ELF-1 (cell line): ENCODE data around the gene SUGCT.
"Not testable (repeated sequence)": the region's sequence is repeated elsewhere in the genome, so short reads cannot be mapped to it uniquely, and the experiment has no call there.

Experiments
- DNase-seq: peaks from one replicate; pipeline ENCODE4 v3.0.0-alpha.2; 2016; ENCODE audit warnings: low read depth, low spot score

The SUGCT gene

GRCh38 chr7:40200791-40201190, 66.0 kb downstream of the SUGCT start:
- DNase-seq, result no peak

GRCh38 chr7:40202851-40203250, 68.0 kb downstream of the SUGCT start:
- no peak for DNase-seq

GRCh38 chr7:40204581-40204980, 69.8 kb downstream of the SUGCT start:
- no peak for DNase-seq

DNA sequence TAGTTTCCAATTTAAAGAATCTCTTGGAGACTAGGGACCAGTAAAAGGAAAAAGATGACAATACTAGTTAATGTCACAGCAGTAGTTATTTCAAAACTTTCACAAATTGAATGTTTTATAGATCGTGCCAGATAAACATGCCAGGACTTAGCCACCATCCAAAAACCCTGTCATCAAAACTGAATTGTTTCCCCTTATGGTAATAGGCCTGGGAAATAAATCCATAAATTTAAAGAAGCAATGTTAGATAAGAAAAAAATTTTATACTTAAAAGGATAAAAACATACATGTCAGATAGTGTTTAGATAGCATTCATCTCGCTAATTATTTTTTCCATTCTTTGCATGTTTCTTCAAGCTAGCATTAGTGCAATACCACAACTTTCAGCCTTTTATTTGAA, 71.2 kb downstream of the SUGCT start:
- no peak for DNase-seq

GRCh38 chr7:40211276-40212003, 76.6 kb downstream of the SUGCT start:
- DNase-seq, result peak; percentile 6

DNA sequence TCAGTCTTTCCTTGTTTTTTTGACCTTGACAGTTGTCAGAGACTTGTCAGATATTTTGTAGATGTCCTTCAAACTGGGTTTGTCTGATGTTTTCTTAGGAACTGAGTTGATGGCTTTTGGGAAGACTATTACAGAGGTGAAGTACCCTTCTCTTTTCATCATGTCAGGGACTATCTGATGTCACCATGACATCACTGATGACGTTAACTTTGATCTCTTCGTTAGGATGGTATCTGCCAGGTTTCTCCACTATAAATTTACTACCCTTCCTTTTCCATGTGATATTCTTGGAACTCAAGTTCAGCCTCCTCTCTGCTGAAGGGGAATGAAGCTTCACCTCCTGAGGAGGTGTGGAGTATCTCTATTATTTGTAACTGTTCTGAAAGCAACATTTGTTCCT, 78.5 kb downstream of the SUGCT start:
- no peak for DNase-seq

GRCh38 chr7:40213856-40214255, 79.1 kb downstream of the SUGCT start:
- no peak for DNase-seq

DNA sequence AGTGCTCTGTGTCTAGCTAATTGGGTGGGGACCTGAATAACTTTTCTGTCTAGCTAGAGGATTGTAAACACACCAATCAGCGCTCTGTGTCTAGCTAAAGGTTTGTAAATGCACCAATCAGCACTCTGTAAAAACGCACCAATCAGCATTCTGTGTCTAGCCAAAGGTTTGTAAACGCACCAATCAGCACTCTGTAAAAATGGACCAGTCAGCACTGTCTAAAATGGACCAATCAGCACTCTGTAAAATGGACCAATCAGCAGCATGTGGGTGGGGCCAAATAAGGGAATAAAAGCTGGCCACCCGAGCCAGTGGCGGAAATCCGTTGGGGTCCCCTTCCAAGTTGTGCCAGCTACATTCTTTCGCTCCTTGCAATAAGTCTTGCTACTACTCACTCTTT, 83.8 kb downstream of the SUGCT start:
- not testable (repeated sequence) for DNase-seq

GRCh38 chr7:40219917-40220316, 85.1 kb downstream of the SUGCT start:
- no peak for DNase-seq

- DNase-seq, result no peak
Measured at GRCh38 chr7:40220421-40220911, 85.7 kb downstream of the SUGCT start.

- no peak for DNase-seq
Measured at GRCh38 chr7:40221836-40222235, 87.0 kb downstream of the SUGCT start.

- DNase-seq, result no peak
Measured at GRCh38 chr7:40223451-40224127, 88.8 kb downstream of the SUGCT start.

GRCh38 chr7:40230101-40230500, 95.3 kb downstream of the SUGCT start:
- no peak for DNase-seq

- no peak for DNase-seq
Measured at GRCh38 chr7:40231796-40232195, 97.0 kb downstream of the SUGCT start.

DNA sequence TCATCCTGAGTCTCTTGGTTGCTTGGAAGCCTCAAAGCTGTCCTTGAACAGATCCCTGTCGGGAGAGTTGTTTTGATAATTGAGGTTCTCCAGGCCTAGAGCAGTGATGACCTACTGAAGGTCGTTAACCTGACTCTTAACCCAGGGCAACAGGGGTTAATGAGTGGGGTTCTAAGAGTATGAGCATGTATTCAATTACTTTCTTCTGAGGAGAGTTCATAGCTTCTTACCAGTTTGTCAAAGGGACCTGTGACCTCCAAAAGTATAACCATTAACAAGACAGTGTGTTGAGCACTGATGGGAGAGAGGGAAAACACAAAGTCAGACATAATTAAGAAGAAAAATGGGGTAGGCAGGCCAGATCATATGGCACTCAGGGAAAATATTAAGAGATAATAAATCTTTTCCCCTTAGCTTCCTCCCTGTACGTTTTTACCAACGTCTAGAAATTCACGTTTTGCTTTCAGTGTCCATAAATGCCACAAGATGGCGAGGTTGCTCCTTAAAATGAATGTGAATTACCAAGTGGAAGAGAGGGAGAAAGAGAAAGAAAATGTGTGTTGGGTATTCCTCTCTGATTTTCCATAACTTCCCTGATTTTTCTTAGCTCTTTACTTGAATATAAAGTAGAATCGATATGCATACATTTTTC, 97.6 kb downstream of the SUGCT start:
- DNase-seq, result peak; percentile 2

GRCh38 chr7:40234046-40234445, 99.2 kb downstream of the SUGCT start:
- peak; percentile 4 for DNase-seq

DNA sequence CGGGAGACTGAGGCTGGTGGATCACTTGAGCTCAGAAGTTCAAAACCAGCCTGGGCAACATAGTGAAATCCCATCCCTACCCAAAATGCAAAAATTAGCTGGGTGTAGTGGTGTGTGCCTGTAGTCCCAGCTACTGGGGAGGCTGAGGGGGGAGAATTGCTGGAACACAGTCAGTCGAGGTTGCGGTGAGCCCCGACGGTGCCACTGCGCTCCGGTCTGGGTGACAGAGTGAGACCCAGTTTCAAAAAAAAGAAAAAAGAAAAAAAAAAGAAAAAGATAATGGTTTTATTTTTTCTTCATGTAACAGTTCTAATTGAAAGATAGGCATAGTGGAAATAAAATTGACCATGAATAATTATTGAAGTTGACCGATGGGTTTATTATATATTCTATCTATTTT, 99.9 kb downstream of the SUGCT start:
- no peak for DNase-seq

GRCh38 chr7:40237731-40238130, 102.9 kb downstream of the SUGCT start:
- no peak for DNase-seq

GRCh38 chr7:40239755-40240303, 105.0 kb downstream of the SUGCT start:
- no peak for DNase-seq

- DNase-seq, result no peak
Measured at GRCh38 chr7:40243076-40243475, 108.3 kb downstream of the SUGCT start.

- DNase-seq, result peak; percentile 23
Measured at GRCh38 chr7:40244226-40244625, 109.4 kb downstream of the SUGCT start.

DNA sequence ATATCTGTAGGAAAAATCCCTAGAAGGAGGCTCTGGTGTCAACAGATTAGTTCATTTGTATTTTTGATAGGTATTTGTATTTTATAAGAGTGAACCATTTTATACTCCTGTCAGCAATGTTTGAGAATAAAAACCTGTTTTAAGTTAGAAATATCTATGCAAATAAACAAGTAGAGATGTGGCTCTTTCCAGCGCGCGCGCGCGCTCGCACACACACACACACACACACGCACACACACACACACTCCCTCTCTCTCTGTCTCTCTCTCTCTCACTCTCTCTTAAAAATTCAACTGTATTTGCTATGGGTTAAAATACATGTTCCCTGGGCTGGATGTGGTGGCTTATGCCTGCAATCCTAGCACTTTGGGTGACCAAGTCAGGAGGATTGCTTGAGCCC, 113.9 kb downstream of the SUGCT start:
- DNase-seq, result no peak
